ENCODE data around the gene INPP5A. TPM values are rescaled to one million over a fixed set of nuclear protein-coding genes. Genes with fewer than 3 reads are reported as not detected.
"Not testable (repeated sequence)": the region's sequence is repeated elsewhere in the genome, so short reads cannot be mapped to it uniquely, and the experiment has no call there.

Gene INPP5A
- total RNA-seq, 4 donors from 2014 or later, result 34.8 to 80.8 (median 52.8) TPM

DNA sequence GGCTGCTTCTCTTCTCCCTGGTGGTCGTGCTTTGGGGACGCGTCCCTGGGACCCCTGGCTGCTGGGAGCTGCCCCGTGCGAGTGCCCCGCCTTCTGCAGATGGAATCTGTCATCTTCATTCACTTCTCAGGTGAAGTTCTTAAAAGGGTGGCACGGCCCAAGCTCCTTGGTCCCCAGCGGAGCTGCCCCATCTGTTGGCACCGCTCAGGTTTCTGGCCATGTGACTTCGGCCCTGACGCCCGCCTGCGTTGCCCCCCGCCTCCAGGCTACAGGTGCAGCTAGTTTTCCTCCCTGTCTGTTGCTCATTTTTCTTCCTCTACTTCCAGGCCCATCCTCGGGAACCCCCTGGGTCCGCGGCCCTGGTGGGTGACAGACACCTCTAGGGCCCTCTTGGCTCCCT lies 255.2 kb downstream of the INPP5A start:
- Histone ChIP-seq H3K4me1 (peaks cover under 1 to 9% (median 7%) of the 10 kb centered on the region in 4 donors), H3K27me3 (peaks cover 49% of the 10 kb centered on the region), H3K4me3 (no peak overlapping the region), H3K27ac (no peak overlapping the region), H3K9me3 (no peaks in the 10 kb centered on the region), H3K36me3 (no peaks in the 10 kb centered on the region)
- no peak for TF ChIP-seq EP300 (IDR thresholded peaks at IDR 0.05; ENCODE audit: low read depth)
- TF ChIP-seq POLR2A (IDR thresholded peaks at IDR 0.05), result no peak
- TF ChIP-seq POLR2AphosphoS5 (IDR thresholded peaks at IDR 0.05), result no peak
- TF ChIP-seq, protein P1, sequence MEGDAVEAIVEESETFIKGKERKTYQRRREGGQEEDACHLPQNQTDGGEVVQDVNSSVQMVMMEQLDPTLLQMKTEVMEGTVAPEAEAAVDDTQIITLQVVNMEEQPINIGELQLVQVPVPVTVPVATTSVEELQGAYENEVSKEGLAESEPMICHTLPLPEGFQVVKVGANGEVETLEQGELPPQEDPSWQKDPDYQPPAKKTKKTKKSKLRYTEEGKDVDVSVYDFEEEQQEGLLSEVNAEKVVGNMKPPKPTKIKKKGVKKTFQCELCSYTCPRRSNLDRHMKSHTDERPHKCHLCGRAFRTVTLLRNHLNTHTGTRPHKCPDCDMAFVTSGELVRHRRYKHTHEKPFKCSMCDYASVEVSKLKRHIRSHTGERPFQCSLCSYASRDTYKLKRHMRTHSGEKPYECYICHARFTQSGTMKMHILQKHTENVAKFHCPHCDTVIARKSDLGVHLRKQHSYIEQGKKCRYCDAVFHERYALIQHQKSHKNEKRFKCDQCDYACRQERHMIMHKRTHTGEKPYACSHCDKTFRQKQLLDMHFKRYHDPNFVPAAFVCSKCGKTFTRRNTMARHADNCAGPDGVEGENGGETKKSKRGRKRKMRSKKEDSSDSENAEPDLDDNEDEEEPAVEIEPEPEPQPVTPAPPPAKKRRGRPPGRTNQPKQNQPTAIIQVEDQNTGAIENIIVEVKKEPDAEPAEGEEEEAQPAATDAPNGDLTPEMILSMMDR (IDR thresholded peaks at IDR 0.05), result no peak
- intact Hi-C loops (cut with DNase I; ENCODE audit: low total_unique reads) (no loop called here), in situ Hi-C loops (cut with MboI; ENCODE audit: low pct_ligation_motif_present in 1 of 4, low pct_unique_long_range_greater_than_20kb in 1 of 4, low sequenced_read_pairs in 3 of 4) (no loop called here)
- no peak for DNase-seq
- WGBS, 2 donors (ENCODE audit: low coverage in 1 of 2), result 77 to 85% methylated on average over 4 to 17 of the region's 17 CpGs

DNA sequence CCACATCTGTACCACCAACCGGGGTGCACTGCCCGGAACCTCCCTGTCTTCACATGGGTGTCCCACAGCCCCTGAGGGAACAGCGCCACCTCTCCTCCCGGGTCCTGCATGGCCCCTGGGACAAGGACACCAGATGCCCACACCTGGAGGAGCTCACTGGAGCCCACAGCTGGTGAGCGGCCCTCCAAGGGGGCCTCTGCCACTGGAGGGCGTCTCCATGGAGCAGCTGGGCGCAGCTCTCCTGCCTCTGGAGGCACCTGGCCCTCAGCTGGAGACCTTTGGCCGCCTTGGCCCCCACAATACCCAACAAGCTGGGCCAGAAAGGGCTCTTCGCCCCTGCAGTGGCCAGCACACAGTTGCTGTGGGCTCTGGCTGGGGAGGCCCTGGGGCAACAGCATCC lies 255.6 kb downstream of the INPP5A start:
- Histone ChIP-seq H3K4me1 (peaks cover 0 to 5% (median 3%) of the 10 kb centered on the region in 4 donors), H3K4me3 (no peak overlapping the region), H3K9me3 (no peaks in the 10 kb centered on the region), H3K27me3 (peaks cover 45% of the 10 kb centered on the region), H3K36me3 (no peaks in the 10 kb centered on the region), H3K27ac (no peak overlapping the region)
- TF ChIP-seq POLR2AphosphoS5 (IDR thresholded peaks at IDR 0.05), result no peak
- TF ChIP-seq, protein P1 (IDR thresholded peaks at IDR 0.05), result no peak
- TF ChIP-seq EP300 (IDR thresholded peaks at IDR 0.05; ENCODE audit: low read depth), result no peak
- no peak for TF ChIP-seq POLR2A (IDR thresholded peaks at IDR 0.05)
- intact Hi-C loops (cut with DNase I; ENCODE audit: low total_unique reads), result no loop called here
- WGBS, 2 donors (ENCODE audit: low coverage in 1 of 2), result 71% methylated on average over 9 of the region's 9 CpGs; no CpG with 5 or more reads in 1 of the 2 donors
- no peak for DNase-seq
- in situ Hi-C loops (cut with MboI; ENCODE audit: low pct_ligation_motif_present in 1 of 4, low pct_unique_long_range_greater_than_20kb in 1 of 4, low sequenced_read_pairs in 3 of 4), result no loop called here

DNA sequence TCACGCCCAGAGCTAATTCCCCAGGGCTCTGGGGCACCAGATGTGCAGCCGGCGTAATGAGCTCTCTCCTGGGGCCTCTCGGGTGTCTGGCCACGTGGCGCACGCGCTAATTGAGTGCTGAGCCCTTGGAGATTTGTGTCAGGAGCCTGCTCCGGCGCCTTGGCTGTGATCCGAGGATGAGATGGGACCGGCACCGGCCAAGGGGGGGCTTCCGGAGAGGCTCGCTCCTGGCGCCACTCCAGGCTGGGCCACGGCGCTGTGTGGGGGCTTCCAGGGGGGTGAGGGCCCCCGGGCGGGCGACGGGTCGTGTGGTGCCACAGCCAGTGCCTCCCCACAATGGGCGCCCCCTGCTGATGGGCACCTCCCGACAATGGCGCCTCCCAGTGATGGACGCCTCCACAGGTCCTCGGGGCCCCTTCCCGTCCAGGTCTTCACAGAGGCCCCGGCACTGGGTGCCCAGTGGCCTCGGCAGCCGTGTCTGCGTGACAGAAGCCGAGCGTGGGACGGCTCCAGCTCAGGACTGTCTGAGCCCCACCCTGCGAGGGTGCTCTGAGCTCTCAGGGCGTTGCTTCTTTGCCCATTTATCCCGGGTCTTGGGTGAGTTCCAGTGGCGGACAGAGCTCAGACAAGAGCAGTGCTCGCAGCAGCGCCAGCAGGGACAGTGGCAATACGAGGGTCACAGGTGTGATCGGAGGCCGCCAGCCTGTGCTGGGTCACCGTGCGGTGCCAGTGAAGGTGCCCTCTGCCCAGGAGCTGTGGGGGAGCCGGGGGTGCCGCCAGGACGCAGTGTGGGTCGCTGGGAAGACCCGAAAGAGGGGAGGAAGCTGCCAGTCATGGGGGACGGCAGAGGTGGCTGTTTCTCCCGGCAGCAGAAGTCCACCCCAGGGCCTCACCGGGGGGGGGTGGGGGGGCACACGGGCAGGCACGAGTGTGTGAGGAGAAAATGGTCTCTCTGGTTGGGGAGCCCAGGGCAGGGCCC lies 256.6 kb downstream of the INPP5A start:
- DNase-seq, result no peak

DNA sequence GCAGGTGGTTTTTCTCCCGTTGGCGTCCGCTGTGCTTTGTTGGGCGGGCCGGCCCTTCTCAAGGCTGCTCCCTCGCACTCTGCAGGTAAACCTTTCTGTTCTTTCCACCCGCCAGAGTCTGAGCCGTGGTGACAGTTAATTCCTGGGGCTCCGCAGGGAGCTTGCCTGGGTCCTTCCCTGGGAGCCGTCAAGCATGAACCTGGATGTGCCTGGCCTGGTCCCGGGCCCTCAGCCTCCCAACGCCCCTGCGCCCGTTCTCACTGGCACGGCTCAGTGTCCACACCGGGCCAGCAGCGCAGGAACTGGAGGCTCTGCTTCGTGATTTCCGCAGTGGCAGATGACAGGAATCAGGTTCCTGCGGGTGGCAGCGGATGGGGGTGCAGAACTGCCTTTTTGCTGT lies 259.3 kb downstream of the INPP5A start:
- Histone ChIP-seq H3K4me3 (no peak overlapping the region), H3K4me1 (no peaks in the 10 kb centered on the region), H3K9me3 (no peaks in the 10 kb centered on the region), H3K27ac (no peak overlapping the region), H3K36me3 (no peaks in the 10 kb centered on the region), H3K27me3 (peaks cover 11% of the 10 kb centered on the region)
- TF ChIP-seq POLR2A (IDR thresholded peaks at IDR 0.05) (no peak), EP300 (IDR thresholded peaks at IDR 0.05; ENCODE audit: low read depth) (no peak)
- TF ChIP-seq, protein P1 (IDR thresholded peaks at IDR 0.05), result no peak
- DNase-seq, result no peak
- in situ Hi-C loops (cut with MboI; ENCODE audit: low pct_ligation_motif_present in 1 of 4, low pct_unique_long_range_greater_than_20kb in 1 of 4, low sequenced_read_pairs in 3 of 4), result no loop called here
- intact Hi-C loops (cut with DNase I; ENCODE audit: low total_unique reads), result no loop called here
- 58 to 82% methylated on average over 5 to 17 of the region's 21 CpGs for WGBS, 2 donors (ENCODE audit: low coverage in 1 of 2)

More for the DNA sequence above, 256.6 kb downstream of the INPP5A start:
- no peak overlapping the region for H3K27ac ChIP-seq
- H3K4me3 ChIP-seq, result no peak overlapping the region
- H3K36me3 ChIP-seq, result no peaks in the 10 kb centered on the region
- in situ Hi-C loops (cut with MboI; ENCODE audit: low pct_ligation_motif_present in 1 of 4, low pct_unique_long_range_greater_than_20kb in 1 of 4, low sequenced_read_pairs in 3 of 4) (no loop called here), intact Hi-C loops (cut with DNase I; ENCODE audit: low total_unique reads) (no loop called here)
- peaks cover 36% of the 10 kb centered on the region for H3K27me3 ChIP-seq
- 51 to 56% methylated on average over 6 to 40 of the region's 57 CpGs for WGBS, 2 donors (ENCODE audit: low coverage in 1 of 2)
- H3K4me1 ChIP-seq, result no peaks in the 10 kb centered on the region
- TF ChIP-seq EP300 (IDR thresholded peaks at IDR 0.05; ENCODE audit: low read depth) (no peak), POLR2A (IDR thresholded peaks at IDR 0.05) (no peak)
- no peaks in the 10 kb centered on the region for H3K9me3 ChIP-seq

DNA sequence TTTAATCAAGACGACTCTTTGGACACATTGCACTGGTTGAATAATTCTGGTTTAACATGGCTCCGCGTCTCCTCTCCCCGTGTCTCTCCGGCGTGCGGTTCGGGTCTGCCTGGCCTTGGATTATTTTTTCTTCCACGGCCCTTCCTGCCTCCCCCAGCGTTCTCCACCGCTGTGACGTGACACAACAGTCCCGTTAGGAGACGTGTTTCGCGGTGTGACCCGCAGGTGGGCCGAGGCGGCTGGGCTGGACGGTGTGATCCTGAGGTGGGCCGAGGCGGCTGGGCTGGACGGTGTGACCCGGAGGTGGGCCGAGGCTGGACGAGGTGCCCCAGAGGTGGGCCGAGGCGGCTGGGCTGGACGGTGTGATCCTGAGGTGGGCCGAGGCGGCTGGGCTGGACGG lies 260.4 kb downstream of the INPP5A start:
- 91 to 96% methylated on average over 16 to 25 of the region's 32 CpGs for WGBS, 2 donors (ENCODE audit: low coverage in 1 of 2)
- intact Hi-C loops (cut with DNase I; ENCODE audit: low total_unique reads); in situ Hi-C loops (cut with MboI; ENCODE audit: low pct_ligation_motif_present in 1 of 4, low pct_unique_long_range_greater_than_20kb in 1 of 4, low sequenced_read_pairs in 3 of 4); H3K4me1 ChIP-seq; H3K27ac ChIP-seq; DNase-seq; H3K4me3 ChIP-seq; H3K36me3 ChIP-seq; H3K9me3 ChIP-seq: not testable (repeated sequence)
- H3K27me3 ChIP-seq, result peaks cover 11% of the 10 kb centered on the region

Measured in transverse colon (tissue), 4 donors.